OCI-LY7 (cell line): ENCODE measurements around the gene OXTR. TPM values are rescaled to one million over a fixed set of nuclear protein-coding genes. Genes with fewer than 3 reads are reported as not detected.

Experiments used
- BruUV-seq: library from RNA; stranded (reverse); fragments of 400-500 nt; replicated peaks from 2 replicates; lab custom pipeline; 2021; lab: Mats Ljungman, UMichigan
- CTCF ChIA-PET: fragments of 300-600 bp; sonication (Branson Sonifier 250); formaldehyde crosslinking; loops from one replicate; lab custom pipeline; 2022; ENCODE audit warnings: antibody characterized with exemption; ENCODE audit not compliant: unreplicated experiment; lab: Charles Lee
- POLR2A ChIA-PET: fragments of 300-600 bp; sonication (Branson Sonifier 250); formaldehyde crosslinking; loops from one replicate; lab custom pipeline; 2022; ENCODE audit warnings: antibody characterized with exemption; lab: Charles Lee
- DNase-seq: peaks from one replicate; pipeline ENCODE4 v3.0.0-alpha.2; 2015; ENCODE audit warnings: low spot score
- H2AFZ ChIP-seq: fragments of 200-600 bp; sonication (generic), shearing (Covaris generic); 2 replicates; pipeline ENCODE4 v1.6.1; 2014; ENCODE audit warnings: mild to moderate bottlenecking, antibody characterized with exemption, low read length, moderate library complexity
- H3K27ac ChIP-seq: fragments of 200-600 bp; sonication (generic); 2 replicates; pipeline ENCODE4 v1.5.1; 2014; ENCODE audit warnings: mixed run types, low read depth, mild to moderate bottlenecking, moderate library complexity, low read length, inconsistent platforms; ENCODE audit not compliant: poor library complexity, severe bottlenecking
- H3K36me3 ChIP-seq: fragments of 200-600 bp; sonication (generic); 2 replicates; pipeline ENCODE4 v1.6.1; 2014; ENCODE audit warnings: mild to moderate bottlenecking, antibody characterized with exemption, low read length, moderate library complexity, mixed read lengths; ENCODE audit not compliant: insufficient read depth
- H3K4me1 ChIP-seq: fragments of 200-600 bp; sonication (generic); 2 replicates; pipeline ENCODE4 v1.5.1; 2014; ENCODE audit warnings: mild to moderate bottlenecking, low read length; ENCODE audit not compliant: insufficient read depth, poor library complexity, severe bottlenecking
- H3K4me2 ChIP-seq: fragments of 200-600 bp; sonication (generic); 2 replicates; pipeline ENCODE4 v1.6.1; 2014; ENCODE audit warnings: mild to moderate bottlenecking, low read length
- H3K4me3 ChIP-seq: fragments of 200-600 bp; sonication (generic); 2 replicates; pipeline ENCODE4 v1.5.1; 2014; ENCODE audit warnings: mild to moderate bottlenecking, low read depth, low read length; ENCODE audit not compliant: poor library complexity, severe bottlenecking
- H3K79me2 ChIP-seq: fragments of 200-600 bp; sonication (generic); 2 replicates; pipeline ENCODE4 v1.6.1; 2016; ENCODE audit warnings: low read depth, mild to moderate bottlenecking, low read length, moderate library complexity, mixed read lengths; ENCODE audit not compliant: insufficient read depth
- H3K9me2 ChIP-seq: fragments of 200-600 bp; sonication (generic); 2 replicates; pipeline ENCODE4 v1.6.1; 2016; ENCODE audit warnings: mild to moderate bottlenecking, low read length, mixed read lengths; ENCODE audit not compliant: insufficient read depth
- H3K9me3 ChIP-seq: fragments of 200-600 bp; sonication (generic); 2 replicates; pipeline ENCODE4 v1.6.1; 2014; ENCODE audit warnings: mild to moderate bottlenecking, mixed run types, low read length, mixed read lengths
- H4K20me1 ChIP-seq: fragments of 200-600 bp; sonication (generic); 2 replicates; pipeline ENCODE4 v1.6.1; 2014; ENCODE audit warnings: mild to moderate bottlenecking, antibody characterized with exemption, low read length, moderate library complexity, mixed read lengths; ENCODE audit not compliant: insufficient read depth
- CTCF ChIP-seq: fragments of 200-600 bp; sonication (generic); conservative IDR thresholded peaks from 2 replicates; pipeline ENCODE4 v1.5.1; 2014; ENCODE audit warnings: mild to moderate bottlenecking, antibody characterized with exemption, low read length, moderate library complexity, mixed read lengths
- EZH2phosphoT487 ChIP-seq: fragments of 200-600 bp; sonication (generic); IDR thresholded peaks from 2 replicates; pipeline ENCODE4 v1.6.1; 2018; ENCODE audit warnings: low read depth, borderline replicate concordance, mild to moderate bottlenecking, mixed run types, antibody characterized with exemption, low read length, moderate library complexity, mixed read lengths
- intact Hi-C: fragments of 100-400 bp; cut with micrococcal nuclease; formaldehyde crosslinking; loops from one replicate; pipeline ENCODE4 v1.10.0; 2022; ENCODE audit not compliant: unreplicated experiment
- total RNA-seq, 2 experiments: library from RNA; depleted of rRNA in 1 of 2; stranded (reverse); fragments of >200 nt in 1 of 2; shearing (Covaris generic) in 1 of 2; gene quantifications; 2 replicates each; pipeline ENCODE4 v1.2.3, GENCODE V29; 2014 to 2022

OXTR gene
- total RNA-seq, 2 experiments from 2014 or later: 0.82 to 2.0 TPM

- ChIA-PET CTCF (interaction anchor here (0.6 kb wide), 1 partner anchor 288 kb away, joined by 4 read pairs; no protein-coding TSS in a partner anchor), POLR2A (no interaction called here)
- Histone ChIP-seq H2AFZ (no peak overlapping the region), H3K27ac (no peak overlapping the region), H4K20me1 (no peaks in the 10 kb centered on the region), H3K79me2 (no peaks in the 10 kb centered on the region), H3K4me3 (no peak overlapping the region), H3K9me2 (no peaks in the 10 kb centered on the region), H3K36me3 (no peaks in the 10 kb centered on the region), H3K9me3 (no peaks in the 10 kb centered on the region), H3K4me2 (no peak overlapping the region), H3K4me1 (no peaks in the 10 kb centered on the region)
- intact Hi-C loops: no loop called here
- no peak for DNase-seq
- no TSS peak for BruUV-seq
- TF ChIP-seq CTCF (no peak), EZH2phosphoT487 (no peak)
Measured at GRCh38 chr3:8705575-8705974, 63.8 kb downstream of the OXTR start.

- Histone ChIP-seq H2AFZ (no peak overlapping the region), H3K27ac (no peak overlapping the region), H3K79me2 (no peaks in the 10 kb centered on the region), H3K4me2 (no peak overlapping the region), H3K4me1 (no peaks in the 10 kb centered on the region), H3K9me3 (no peaks in the 10 kb centered on the region), H4K20me1 (no peaks in the 10 kb centered on the region), H3K9me2 (no peaks in the 10 kb centered on the region), H3K4me3 (no peak overlapping the region), H3K36me3 (no peaks in the 10 kb centered on the region)
- ChIA-PET CTCF (no interaction called here), POLR2A (no interaction called here)
- TF ChIP-seq CTCF (peak; percentile 77), EZH2phosphoT487 (no peak)
- BruUV-seq: no TSS peak
- DNase-seq: peak; percentile 8
- intact Hi-C loops: no loop called here
Measured at GRCh38 chr3:8702560-8702959, 66.9 kb downstream of the OXTR start.

Other genes with a start within 250 kb of the OXTR start
- 0.16 TPM in 1 of 2 replicates, not detected in the other for gene SSUH2, start 124.8 kb downstream of the OXTR start, total RNA-seq (2014; rRNA removed; shearing (Covaris generic))
- 0.66 TPM in 1 of 2 replicates, not detected in the other for gene SSUH2, start 124.8 kb downstream of the OXTR start, total RNA-seq (2022)
- not detected in 2 replicates for gene CAV3, start 35.8 kb downstream of the OXTR start, total RNA-seq (2014; rRNA removed; shearing (Covaris generic))
- gene CAV3, start 35.8 kb downstream of the OXTR start, total RNA-seq (2022): not detected in 2 replicates
- 21.0 and 44.8 TPM in 2 replicates for gene RAD18, start 193.9 kb upstream of the OXTR start, total RNA-seq (2014; rRNA removed; shearing (Covaris generic))
- 39.9 and 45.8 TPM in 2 replicates for gene RAD18, start 193.9 kb upstream of the OXTR start, total RNA-seq (2022)